ENCODE measurements around the gene CALM3.
"Not testable (repeated sequence)": the region's sequence is repeated elsewhere in the genome, so short reads cannot be mapped to it uniquely, and the experiment has no call there.

The CALM3 gene

GRCh38 chr19:46617601-46618000 lies 16.5 kb downstream of the CALM3 start:
- DNase-seq, result no peak

- DNase-seq, result no peak
Measured at GRCh38 chr19:46618670-46619231, 17.6 kb downstream of the CALM3 start.

GRCh38 chr19:46620267-46620666 lies 19.1 kb downstream of the CALM3 start:
- DNase-seq, result no peak

GRCh38 chr19:46620716-46621115 lies 19.6 kb downstream of the CALM3 start:
- no peak for DNase-seq

GRCh38 chr19:46621191-46622117 lies 20.3 kb downstream of the CALM3 start:
- no peak for DNase-seq

- no peak for DNase-seq
Measured at GRCh38 chr19:46622118-46622446, 21.0 kb downstream of the CALM3 start.

- DNase-seq, result no peak
Measured at GRCh38 chr19:46623915-46624502, 22.9 kb downstream of the CALM3 start.

GRCh38 chr19:46624958-46625661 lies 24.0 kb downstream of the CALM3 start, which contains the start of gene PTGIR:
TSS of gene PTGIR (minus strand) at chr19:46625089. CDS start at chr19:46624225, 864 bp downstream.
- DNase-seq, result peak; percentile 36

- no peak for DNase-seq
Measured at GRCh38 chr19:46625731-46626130, 24.6 kb downstream of the CALM3 start.

- no peak for DNase-seq
Measured at GRCh38 chr19:46626446-46626845, 25.3 kb downstream of the CALM3 start.

- not testable (repeated sequence) for DNase-seq
Measured at GRCh38 chr19:46628970-46629369, 27.8 kb downstream of the CALM3 start.

GRCh38 chr19:46629546-46630025 lies 28.5 kb downstream of the CALM3 start:
- DNase-seq, result no peak

GRCh38 chr19:46630586-46631205 lies 29.6 kb downstream of the CALM3 start:
- no peak for DNase-seq

- no peak for DNase-seq
Measured at GRCh38 chr19:46631481-46631880, 30.4 kb downstream of the CALM3 start.

GRCh38 chr19:46633130-46633529 lies 32.0 kb downstream of the CALM3 start:
- no peak for DNase-seq

- DNase-seq, result no peak
Measured at GRCh38 chr19:46634045-46634655, 33.0 kb downstream of the CALM3 start.

- DNase-seq, result no peak
Measured at GRCh38 chr19:46634656-46635218, 33.6 kb downstream of the CALM3 start.

GRCh38 chr19:46635920-46636761 lies 35.0 kb downstream of the CALM3 start, which contains the start of gene GNG8:
TSS of gene GNG8 (minus strand) at chr19:46636202. CDS start at chr19:46634682, 1,520 bp downstream.
- DNase-seq, result no peak

GRCh38 chr19:46637224-46637623 lies 36.1 kb downstream of the CALM3 start:
- DNase-seq, result no peak

- no peak for DNase-seq
Measured at GRCh38 chr19:46639358-46640182, 38.4 kb downstream of the CALM3 start.
